Prostate gland (tissue), 2 donors: ENCODE results near the gene SNUPN. TPM values are rescaled to one million over a fixed set of nuclear protein-coding genes. Genes with fewer than 3 reads are reported as not detected.
A peak's percentile ranks its signal among the peaks of the same experiment; 100 is the strongest.
"Not testable (repeated sequence)": the region's sequence is repeated elsewhere in the genome, so short reads cannot be mapped to it uniquely, and the experiment has no call there.

ENCODE experiments used
- DNase-seq: peaks from one replicate; pipeline ENCODE4 v3.0.0-alpha.2; 2019; ENCODE audit warnings: low spot score
- H3K27ac ChIP-seq, 2 donors: fragments of 200-600 bp; sonication (generic); 2 replicates each; pipeline ENCODE4 v1.5.1; 2017 to 2019
- H3K27me3 ChIP-seq: fragments of 200-600 bp; sonication (generic); replicated peaks from 2 replicates; pipeline ENCODE4 v1.5.1; 2019; ENCODE audit not compliant: insufficient read depth
- H3K36me3 ChIP-seq, 2 donors: fragments of 200-600 bp; sonication (generic); 1 replicate in 1 of 2; 2 replicates in 1 of 2; pipeline versions ENCODE4 v1.5.1 to v1.8.1; 2017 to 2019
- H3K4me1 ChIP-seq: fragments of 200-600 bp; sonication (generic); replicated peaks from 2 replicates; pipeline ENCODE4 v1.5.1; 2019
- H3K4me3 ChIP-seq, 2 donors: fragments of 200-600 bp; sonication (generic); 2 replicates each; pipeline ENCODE4 v1.5.1; 2017 to 2019
- H3K9me3 ChIP-seq: fragments of 200-600 bp; sonication (generic); 2 replicates; pipeline ENCODE4 v1.5.1; 2017
- CTCF ChIP-seq, 4 experiments: fragments of 200-600 bp in 2 of 4; fragments of 450-650 bp in 2 of 4; sonication (generic) in 2 of 4; IDR thresholded peaks; 1 replicate in 3 of 4; 2 replicates in 1 of 4; pipeline ENCODE4 v1.5.1; 2016 to 2019; ENCODE audit warnings: antibody characterized with exemption in 4 of 4, mild to moderate bottlenecking in 2 of 4, moderate library complexity in 2 of 4
- POLR2A ChIP-seq: fragments of 450-650 bp; IDR thresholded peaks from one replicate; pipeline ENCODE4 v1.6.1; 2016; ENCODE audit warnings: antibody characterized with exemption, mild to moderate bottlenecking
- POLR2AphosphoS5 ChIP-seq: sonication (generic); formaldehyde crosslinking; IDR thresholded peaks from one replicate; pipeline ENCODE4 v1.6.1; 2017; ENCODE audit warnings: antibody characterized with exemption
- WGBS: methylation state at CpG from one replicate; pipeline ENCODE4 v1.1.5; 2018; 5-methylcytosine and 5-hydroxymethylcytosine counted together
- intact Hi-C: fragments of 100-400 bp; cut with DNase I; formaldehyde crosslinking; loops from one replicate; pipeline ENCODE4 v1.14.2; 2022
- total RNA-seq, 2 donors: library from RNA; depleted of rRNA; stranded (reverse); fragments of >200 nt; gene quantifications; one replicate each; pipeline ENCODE4 v1.1.0, GENCODE V29; 2016

SNUPN gene
- total RNA-seq, 2 donors from 2014 or later, result 17.7 to 21.6 TPM

GRCh38 chr15:75639709-75640482 lies 14.4 kb upstream of the SNUPN start, which contains the start of gene IMP3:
IMP3 (minus strand) TSS chr15:75640224; CDS start chr15:75640168, 56 bp downstream.
- H3K27ac ChIP-seq, result peak within 1 kb of the TSS; percentile 82 to 88
- TF ChIP-seq POLR2AphosphoS5 (peak; percentile 99), CTCF (IDR thresholded peaks at IDR 0.05) (no peak), POLR2A (peak; percentile 99)
- no peaks in the 10 kb centered on the region for H3K27me3 ChIP-seq
- DNase-seq, result peak; percentile 97
- peaks cover 12% of the 10 kb centered on the region for H3K4me1 ChIP-seq
- H3K4me3 ChIP-seq, result peak within 1 kb of the TSS; percentile 62 to 89
- no peaks in the 10 kb centered on the region for H3K9me3 ChIP-seq
- intact Hi-C loops, result loop anchor here (5.0 kb wide), 4 partner anchors 32 to 273 kb away; partner anchors contain the start of gene MAN2C1
- H3K36me3 ChIP-seq, result no peaks in the 10 kb centered on the region
- WGBS, result under 1% methylated on average over 49 of the region's 83 CpGs

- no peaks in the 10 kb centered on the region for H3K36me3 ChIP-seq
- no peaks in the 10 kb centered on the region for H3K9me3 ChIP-seq
- 2% methylated on average over 16 of the region's 16 CpGs for WGBS
- H3K4me1 ChIP-seq, result peaks cover 12% of the 10 kb centered on the region
- no peak for TF ChIP-seq POLR2A
- no peak for TF ChIP-seq CTCF (IDR thresholded peaks at IDR 0.05)
- no peak for TF ChIP-seq POLR2AphosphoS5
- DNase-seq, result peak; percentile 39
- H3K4me3 ChIP-seq, result peak overlapping the region; percentile 62 to 89
- H3K27ac ChIP-seq, result peak overlapping the region; percentile 82 to 88
- intact Hi-C loops, result loop anchor here (5.0 kb wide), 3 partner anchors 33 to 272 kb away; partner anchors contain the start of gene MAN2C1
- H3K27me3 ChIP-seq, result no peaks in the 10 kb centered on the region
These were observed 13.7 kb upstream of the SNUPN start for GRCh38 chr15:75639191-75639708.

- no peak for DNase-seq
- intact Hi-C loops, result loop anchor here (5.0 kb wide), 3 partner anchors 35 to 270 kb away; partner anchors contain the start of gene MAN2C1
- TF ChIP-seq CTCF (IDR thresholded peaks at IDR 0.05) (no peak), POLR2A (no peak), POLR2AphosphoS5 (no peak)
- Histone ChIP-seq H3K4me3 (no peak overlapping the region), H3K4me1 (peaks cover 12% of the 10 kb centered on the region), H3K9me3 (no peaks in the 10 kb centered on the region), H3K36me3 (no peaks in the 10 kb centered on the region), H3K27me3 (no peaks in the 10 kb centered on the region), H3K27ac (peak overlapping the region; percentile 43 to 88)
- 84% methylated on average over 4 of the region's 4 CpGs for WGBS
These were observed 11.9 kb upstream of the SNUPN start for GRCh38 chr15:75637245-75638009.

DNA sequence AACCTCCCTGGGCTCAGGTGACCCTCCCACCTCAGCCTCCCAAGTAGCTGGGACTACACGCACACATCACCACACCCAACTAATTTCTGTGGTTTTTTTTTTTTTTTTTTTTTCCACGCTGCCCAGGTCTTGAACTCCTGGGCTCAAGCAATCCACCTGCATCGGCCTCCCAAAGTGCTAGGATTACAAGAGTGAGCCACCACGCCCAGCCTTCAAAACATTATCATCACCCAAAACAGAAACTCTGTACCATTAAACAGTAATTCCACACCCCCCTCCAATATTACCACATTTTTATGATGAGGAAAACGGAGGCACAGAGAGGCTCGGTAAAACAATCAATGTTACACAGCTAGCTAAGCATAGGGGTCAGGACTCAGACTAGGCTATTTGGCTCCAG lies 10.5 kb upstream of the SNUPN start:
- no peak for TF ChIP-seq POLR2A
- TF ChIP-seq POLR2AphosphoS5, result no peak
- no peak for TF ChIP-seq CTCF (IDR thresholded peaks at IDR 0.05)
- 93% methylated on average over 6 of the region's 6 CpGs for WGBS
- no peak overlapping the region for H3K27ac ChIP-seq
- no peaks in the 10 kb centered on the region for H3K36me3 ChIP-seq
- H3K4me1 ChIP-seq, result peaks cover 12% of the 10 kb centered on the region
- no peaks in the 10 kb centered on the region for H3K27me3 ChIP-seq
- no peak overlapping the region for H3K4me3 ChIP-seq
- no peak for DNase-seq
- no peaks in the 10 kb centered on the region for H3K9me3 ChIP-seq
- intact Hi-C loops, result loop anchor here (5.0 kb wide), 3 partner anchors 36 to 269 kb away; partner anchors contain the start of gene MAN2C1

- WGBS, result 95% methylated on average over 7 of the region's 7 CpGs
- H3K4me3 ChIP-seq, H3K27me3 ChIP-seq, H3K36me3 ChIP-seq, intact Hi-C loops, H3K27ac ChIP-seq, H3K4me1 ChIP-seq, H3K9me3 ChIP-seq, DNase-seq: not testable (repeated sequence)
These were observed 8.4 kb upstream of the SNUPN start for GRCh38 chr15:75633922-75634321.
